SIG-M5 treated with dmso at 0.1 percent for 504 hours (cell line): ENCODE measurements around the gene FAM200C.

Source experiments
- DNase-seq: peaks from one replicate; lab custom pipeline; 2025; ENCODE audit not compliant: unreplicated experiment; lab: John Stamatoyannopoulos, UW

FAM200C gene

GRCh38 chr5:160367885-160368284, 32.0 kb downstream of the FAM200C start:
- DNase-seq: no peak

GRCh38 chr5:160367261-160367660, 32.6 kb downstream of the FAM200C start:
- no peak for DNase-seq

- no peak for DNase-seq
Observed at GRCh38 chr5:160366230-160366629, 33.6 kb downstream of the FAM200C start.

- no peak for DNase-seq
Observed at GRCh38 chr5:160363660-160364395, 36.0 kb downstream of the FAM200C start.

GRCh38 chr5:160363211-160363610, 36.6 kb downstream of the FAM200C start:
- DNase-seq: no peak

- no peak for DNase-seq
Observed at GRCh38 chr5:160361624-160362228, 38.1 kb downstream of the FAM200C start.

GRCh38 chr5:160360310-160360709, 39.5 kb downstream of the FAM200C start:
- no peak for DNase-seq

GRCh38 chr5:160359816-160360215, 40.0 kb downstream of the FAM200C start:
- DNase-seq: no peak

GRCh38 chr5:160359242-160359641, 40.6 kb downstream of the FAM200C start:
- no peak for DNase-seq

GRCh38 chr5:160357861-160358411, 41.9 kb downstream of the FAM200C start:
- no peak for DNase-seq

GRCh38 chr5:160357394-160357793, 42.5 kb downstream of the FAM200C start:
- no peak for DNase-seq

- DNase-seq: no peak
Observed at GRCh38 chr5:160356550-160357347, 43.1 kb downstream of the FAM200C start.

- DNase-seq: no peak
Observed at GRCh38 chr5:160354666-160355065, 45.2 kb downstream of the FAM200C start.

GRCh38 chr5:160353379-160353778, 46.5 kb downstream of the FAM200C start:
- DNase-seq: no peak

GRCh38 chr5:160352308-160352707, 47.5 kb downstream of the FAM200C start:
- DNase-seq: no peak

- DNase-seq: no peak
Observed at GRCh38 chr5:160349935-160350303, 49.9 kb downstream of the FAM200C start.

GRCh38 chr5:160349249-160349934, 50.5 kb downstream of the FAM200C start:
- no peak for DNase-seq

GRCh38 chr5:160348080-160348479, 51.8 kb downstream of the FAM200C start:
- DNase-seq: no peak

- no peak for DNase-seq
Observed at GRCh38 chr5:160347448-160347847, 52.4 kb downstream of the FAM200C start.
